ENCODE measurements around the gene PAX8. TPM values are rescaled to one million over a fixed set of nuclear protein-coding genes. Genes with fewer than 3 reads are reported as not detected.

Gene PAX8
- total and polyA plus RNA-seq, 2 of the 13 experiments (the other 11 are each of a cell fraction or from before 2014, with no cell fraction given), result 1.5 to 8.8 TPM

DNA sequence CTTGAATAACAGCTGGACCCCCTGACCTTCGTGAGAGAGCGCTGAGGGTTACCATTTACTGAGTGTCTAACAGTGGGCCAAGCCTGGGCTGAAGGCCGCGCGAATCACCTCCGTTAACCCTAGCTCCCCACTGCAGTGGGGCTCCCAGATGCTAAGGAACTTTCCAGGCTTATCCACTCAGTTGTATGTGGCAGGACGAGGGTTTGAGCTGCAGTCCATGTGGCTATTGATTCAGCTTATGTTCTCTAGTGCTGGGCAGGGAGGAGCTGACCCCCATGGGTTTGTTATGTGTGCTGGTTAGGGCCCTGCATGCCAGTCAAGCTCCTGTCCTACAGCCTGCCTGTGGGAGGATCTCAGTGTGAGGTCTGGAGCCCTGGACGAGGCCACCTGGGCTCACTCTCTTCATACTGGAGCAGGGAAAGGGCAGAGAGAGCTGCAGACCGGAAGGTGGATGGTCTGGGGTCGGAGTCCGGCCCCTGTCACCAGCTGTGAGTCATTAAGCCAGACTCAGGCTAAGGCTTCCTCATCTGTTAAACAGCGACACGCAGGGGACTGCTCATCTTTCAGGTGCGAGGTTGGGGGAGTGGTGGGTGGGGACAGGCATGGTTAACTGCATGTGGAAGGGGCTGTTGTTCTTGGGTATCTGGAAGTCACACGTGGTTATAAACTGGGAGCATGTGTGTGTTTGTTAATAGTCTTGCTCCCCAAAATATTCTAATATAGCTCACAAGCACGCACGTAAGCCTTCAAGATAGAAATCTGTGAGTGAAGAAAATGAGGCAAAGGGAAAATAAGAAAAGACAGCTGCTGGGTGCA, 98.4 kb downstream of the PAX8 start (continued):
- TF ChIP-seq, protein P1, sequence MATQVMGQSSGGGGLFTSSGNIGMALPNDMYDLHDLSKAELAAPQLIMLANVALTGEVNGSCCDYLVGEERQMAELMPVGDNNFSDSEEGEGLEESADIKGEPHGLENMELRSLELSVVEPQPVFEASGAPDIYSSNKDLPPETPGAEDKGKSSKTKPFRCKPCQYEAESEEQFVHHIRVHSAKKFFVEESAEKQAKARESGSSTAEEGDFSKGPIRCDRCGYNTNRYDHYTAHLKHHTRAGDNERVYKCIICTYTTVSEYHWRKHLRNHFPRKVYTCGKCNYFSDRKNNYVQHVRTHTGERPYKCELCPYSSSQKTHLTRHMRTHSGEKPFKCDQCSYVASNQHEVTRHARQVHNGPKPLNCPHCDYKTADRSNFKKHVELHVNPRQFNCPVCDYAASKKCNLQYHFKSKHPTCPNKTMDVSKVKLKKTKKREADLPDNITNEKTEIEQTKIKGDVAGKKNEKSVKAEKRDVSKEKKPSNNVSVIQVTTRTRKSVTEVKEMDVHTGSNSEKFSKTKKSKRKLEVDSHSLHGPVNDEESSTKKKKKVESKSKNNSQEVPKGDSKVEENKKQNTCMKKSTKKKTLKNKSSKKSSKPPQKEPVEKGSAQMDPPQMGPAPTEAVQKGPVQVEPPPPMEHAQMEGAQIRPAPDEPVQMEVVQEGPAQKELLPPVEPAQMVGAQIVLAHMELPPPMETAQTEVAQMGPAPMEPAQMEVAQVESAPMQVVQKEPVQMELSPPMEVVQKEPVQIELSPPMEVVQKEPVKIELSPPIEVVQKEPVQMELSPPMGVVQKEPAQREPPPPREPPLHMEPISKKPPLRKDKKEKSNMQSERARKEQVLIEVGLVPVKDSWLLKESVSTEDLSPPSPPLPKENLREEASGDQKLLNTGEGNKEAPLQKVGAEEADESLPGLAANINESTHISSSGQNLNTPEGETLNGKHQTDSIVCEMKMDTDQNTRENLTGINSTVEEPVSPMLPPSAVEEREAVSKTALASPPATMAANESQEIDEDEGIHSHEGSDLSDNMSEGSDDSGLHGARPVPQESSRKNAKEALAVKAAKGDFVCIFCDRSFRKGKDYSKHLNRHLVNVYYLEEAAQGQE (IDR thresholded peaks at IDR 0.05; ENCODE audit: borderline replicate concordance in 1 of 2, low read depth in 1 of 2, low read length in 2 of 2), result peak in 1 of 2 experiments; percentile 43; a peak in 1 of 4 replicates
- no peak for TF ChIP-seq SP2 (CRISPR knock-in tag; IDR thresholded peaks at IDR 0.05)
- TF ChIP-seq PHF20 (CRISPR knock-in tag; IDR thresholded peaks at IDR 0.05), result 0 out of 2 replicates have a peak, but pooled peaks have one; percentile 53
- peak; percentile 76; the same call in 1 of the 2 replicates for TF ChIP-seq MIER3 (CRISPR knock-in tag; IDR thresholded peaks at IDR 0.05; ENCODE audit: borderline replicate concordance)
- TF ChIP-seq ZNF296 (CRISPR knock-in tag; conservative IDR thresholded peaks at IDR 0.05), result no peak
- 0 out of 2 replicates have a peak, but pooled peaks have one; percentile 68 for TF ChIP-seq ZFP36L1 (CRISPR knock-in tag; IDR thresholded peaks at IDR 0.05)
- TF ChIP-seq ZNF224 (CRISPR knock-in tag; IDR thresholded peaks at IDR 0.05), result 0 out of 2 replicates have a peak, but pooled peaks have one; percentile 47
- peak; percentile 14; the same call in 1 of the 2 replicates for TF ChIP-seq ONECUT2 (CRISPR knock-in tag; IDR thresholded peaks at IDR 0.05)
- TF ChIP-seq, protein P2, sequence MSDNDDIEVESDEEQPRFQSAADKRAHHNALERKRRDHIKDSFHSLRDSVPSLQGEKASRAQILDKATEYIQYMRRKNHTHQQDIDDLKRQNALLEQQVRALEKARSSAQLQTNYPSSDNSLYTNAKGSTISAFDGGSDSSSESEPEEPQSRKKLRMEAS (IDR thresholded peaks at IDR 0.05), result peak; percentile 86
- TF ChIP-seq, protein P3, sequence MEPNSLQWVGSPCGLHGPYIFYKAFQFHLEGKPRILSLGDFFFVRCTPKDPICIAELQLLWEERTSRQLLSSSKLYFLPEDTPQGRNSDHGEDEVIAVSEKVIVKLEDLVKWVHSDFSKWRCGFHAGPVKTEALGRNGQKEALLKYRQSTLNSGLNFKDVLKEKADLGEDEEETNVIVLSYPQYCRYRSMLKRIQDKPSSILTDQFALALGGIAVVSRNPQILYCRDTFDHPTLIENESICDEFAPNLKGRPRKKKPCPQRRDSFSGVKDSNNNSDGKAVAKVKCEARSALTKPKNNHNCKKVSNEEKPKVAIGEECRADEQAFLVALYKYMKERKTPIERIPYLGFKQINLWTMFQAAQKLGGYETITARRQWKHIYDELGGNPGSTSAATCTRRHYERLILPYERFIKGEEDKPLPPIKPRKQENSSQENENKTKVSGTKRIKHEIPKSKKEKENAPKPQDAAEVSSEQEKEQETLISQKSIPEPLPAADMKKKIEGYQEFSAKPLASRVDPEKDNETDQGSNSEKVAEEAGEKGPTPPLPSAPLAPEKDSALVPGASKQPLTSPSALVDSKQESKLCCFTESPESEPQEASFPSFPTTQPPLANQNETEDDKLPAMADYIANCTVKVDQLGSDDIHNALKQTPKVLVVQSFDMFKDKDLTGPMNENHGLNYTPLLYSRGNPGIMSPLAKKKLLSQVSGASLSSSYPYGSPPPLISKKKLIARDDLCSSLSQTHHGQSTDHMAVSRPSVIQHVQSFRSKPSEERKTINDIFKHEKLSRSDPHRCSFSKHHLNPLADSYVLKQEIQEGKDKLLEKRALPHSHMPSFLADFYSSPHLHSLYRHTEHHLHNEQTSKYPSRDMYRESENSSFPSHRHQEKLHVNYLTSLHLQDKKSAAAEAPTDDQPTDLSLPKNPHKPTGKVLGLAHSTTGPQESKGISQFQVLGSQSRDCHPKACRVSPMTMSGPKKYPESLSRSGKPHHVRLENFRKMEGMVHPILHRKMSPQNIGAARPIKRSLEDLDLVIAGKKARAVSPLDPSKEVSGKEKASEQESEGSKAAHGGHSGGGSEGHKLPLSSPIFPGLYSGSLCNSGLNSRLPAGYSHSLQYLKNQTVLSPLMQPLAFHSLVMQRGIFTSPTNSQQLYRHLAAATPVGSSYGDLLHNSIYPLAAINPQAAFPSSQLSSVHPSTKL (CRISPR knock-in tag; IDR thresholded peaks at IDR 0.05), result peak; percentile 73
- TF ChIP-seq ARNT (IDR thresholded peaks at IDR 0.05), result no peak
- TF ChIP-seq PITX1 (CRISPR knock-in tag; IDR thresholded peaks at IDR 0.05), result peak; percentile 72
- TF ChIP-seq MXD4 (CRISPR knock-in tag; IDR thresholded peaks at IDR 0.05), result peak; percentile 72
- TF ChIP-seq ZNF781 (CRISPR knock-in tag; IDR thresholded peaks at IDR 0.05; ENCODE audit: borderline replicate concordance, not compliant biosample characterization), result peak; percentile 53
- TF ChIP-seq ZNF660 (CRISPR knock-in tag; IDR thresholded peaks at IDR 0.05; ENCODE audit: borderline replicate concordance, low read depth), result no peak
- 0 out of 2 replicates have a peak, but pooled peaks have one; percentile 43 for TF ChIP-seq GFI1 (CRISPR knock-in tag; IDR thresholded peaks at IDR 0.05; ENCODE audit: borderline replicate concordance)
- TF ChIP-seq, protein P4, sequence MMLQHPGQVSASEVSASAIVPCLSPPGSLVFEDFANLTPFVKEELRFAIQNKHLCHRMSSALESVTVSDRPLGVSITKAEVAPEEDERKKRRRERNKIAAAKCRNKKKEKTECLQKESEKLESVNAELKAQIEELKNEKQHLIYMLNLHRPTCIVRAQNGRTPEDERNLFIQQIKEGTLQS (CRISPR knock-in tag; IDR thresholded peaks at IDR 0.05), result peak; percentile 67; the same call in 1 of the 2 replicates
- TF ChIP-seq ZNF768 (CRISPR knock-in tag; IDR thresholded peaks at IDR 0.05), result 0 out of 2 replicates have a peak, but pooled peaks have one; percentile 16
- 0 out of 2 replicates have a peak, but pooled peaks have one; percentile 50 for TF ChIP-seq SMAD1 (CRISPR knock-in tag; IDR thresholded peaks at IDR 0.05; ENCODE audit: borderline replicate concordance, low read depth)
- TF ChIP-seq, protein P5, sequence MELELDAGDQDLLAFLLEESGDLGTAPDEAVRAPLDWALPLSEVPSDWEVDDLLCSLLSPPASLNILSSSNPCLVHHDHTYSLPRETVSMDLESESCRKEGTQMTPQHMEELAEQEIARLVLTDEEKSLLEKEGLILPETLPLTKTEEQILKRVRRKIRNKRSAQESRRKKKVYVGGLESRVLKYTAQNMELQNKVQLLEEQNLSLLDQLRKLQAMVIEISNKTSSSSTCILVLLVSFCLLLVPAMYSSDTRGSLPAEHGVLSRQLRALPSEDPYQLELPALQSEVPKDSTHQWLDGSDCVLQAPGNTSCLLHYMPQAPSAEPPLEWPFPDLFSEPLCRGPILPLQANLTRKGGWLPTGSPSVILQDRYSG (CRISPR knock-in tag; IDR thresholded peaks at IDR 0.05), result no peak
